H1 (cell line): ENCODE results near the gene KHDC4. TPM values are rescaled to one million over a fixed set of nuclear protein-coding genes. Genes with fewer than 3 reads are reported as not detected.

Experiments used
- CHD7 ChIP-seq: fragments of 300-600 bp; sonication (generic); IDR thresholded peaks from 2 replicates; pipeline ENCODE4 v1.7.1; 2012; ENCODE audit warnings: low read length, moderate library complexity, mild to moderate bottlenecking, inconsistent platforms; ENCODE audit not compliant: insufficient replicate concordance
- EZH2 ChIP-seq: fragments of 200-600 bp; sonication (generic); IDR thresholded peaks from 2 replicates; pipeline ENCODE4 v1.7.1; 2012; ENCODE audit warnings: low read depth, mild to moderate bottlenecking, moderate library complexity, low read length, inconsistent platforms; ENCODE audit not compliant: severe bottlenecking
- MAFK ChIP-seq: IDR thresholded peaks from 2 replicates; pipeline ENCODE4 v1.6.1; 2012; ENCODE audit warnings: low read depth, mild to moderate bottlenecking, improper control_type of control experiment, low read length
- NRF1 ChIP-seq: IDR thresholded peaks from 2 replicates; pipeline ENCODE4 v1.6.1; 2011; ENCODE audit warnings: mild to moderate bottlenecking, low read depth, low read length, improper control_type of control experiment
- RBBP5 ChIP-seq: IDR thresholded peaks from 2 replicates; pipeline ENCODE4 v1.7.1; 2012; ENCODE audit warnings: low read depth, mild to moderate bottlenecking, inconsistent platforms, low read length, moderate library complexity, borderline replicate concordance
- RNF2 ChIP-seq: fragments of 200-900, 300-1000 bp; sonication (generic); IDR thresholded peaks from 2 replicates; pipeline ENCODE4 v1.7.1; 2016; ENCODE audit warnings: borderline replicate concordance, low read depth, mild to moderate bottlenecking, antibody characterized with exemption, low read length; ENCODE audit not compliant: poor library complexity, severe bottlenecking; ENCODE audit errors: missing control alignments
- SRF ChIP-seq: IDR thresholded peaks from 2 replicates; pipeline ENCODE4 v1.6.1; 2011; ENCODE audit warnings: mild to moderate bottlenecking, low read depth, low read length, moderate library complexity
- TEAD4 ChIP-seq: IDR thresholded peaks from 2 replicates; pipeline ENCODE4 v1.6.1; 2012; ENCODE audit warnings: low read depth, low read length, inconsistent platforms, mixed read lengths
- polyA plus RNA-seq, 7 experiments: library from polyadenylated mRNA; depleted of rRNA in 3 of 7; stranded (reverse) in 5 of 7; unstranded in 2 of 7; fragments of >200 nt in 5 of 7; fragments of 200-250 nt in 2 of 7; gene quantifications; 1 replicate in 5 of 7; 2 replicates in 1 of 7; 4 replicates in 1 of 7; pipeline versions ENCODE4 v1.2.1 to v1.2.3, GENCODE V29; 2011 to 2013; ENCODE audit warnings: missing spikeins in 2 of 7, mixed read lengths in 2 of 7
- total RNA-seq: library from RNA; stranded (reverse); fragmentation: NEBNext Ultra II Directional; extraction: Animal tissue kit (Norgen Biotek cat#: 25700); gene quantifications from 2 replicates; pipeline ENCODE4 v1.2.1, GENCODE V29; 2021

KHDC4 gene
- total and polyA plus RNA-seq, 2 of the 8 experiments (the other 6 are each of a cell fraction or from before 2014, with no cell fraction given): 56.6 to 81.1 TPM

GRCh38 chr1:155911156-155912055 lies 22.8 kb downstream of the KHDC4 start, which contains the start of gene RIT1 (continued):
- TF ChIP-seq CHD7 (no peak), RNF2 (no peak), RBBP5 (peak; percentile 89), TEAD4 (no peak), SRF (no peak), NRF1 (no peak), MAFK (no peak), EZH2 (no peak)
